Cerebellar nuclear complex (tissue), 1 donor: Measurements from ENCODE around the gene MAGOH.
"Not testable (repeated sequence)": the region's sequence is repeated elsewhere in the genome, so short reads cannot be mapped to it uniquely, and the experiment has no call there.

Source experiments
- DNase-seq, 2 experiments: peaks; one replicate each; lab custom pipeline; 2025; lab: John Stamatoyannopoulos, UW

The MAGOH gene

DNA sequence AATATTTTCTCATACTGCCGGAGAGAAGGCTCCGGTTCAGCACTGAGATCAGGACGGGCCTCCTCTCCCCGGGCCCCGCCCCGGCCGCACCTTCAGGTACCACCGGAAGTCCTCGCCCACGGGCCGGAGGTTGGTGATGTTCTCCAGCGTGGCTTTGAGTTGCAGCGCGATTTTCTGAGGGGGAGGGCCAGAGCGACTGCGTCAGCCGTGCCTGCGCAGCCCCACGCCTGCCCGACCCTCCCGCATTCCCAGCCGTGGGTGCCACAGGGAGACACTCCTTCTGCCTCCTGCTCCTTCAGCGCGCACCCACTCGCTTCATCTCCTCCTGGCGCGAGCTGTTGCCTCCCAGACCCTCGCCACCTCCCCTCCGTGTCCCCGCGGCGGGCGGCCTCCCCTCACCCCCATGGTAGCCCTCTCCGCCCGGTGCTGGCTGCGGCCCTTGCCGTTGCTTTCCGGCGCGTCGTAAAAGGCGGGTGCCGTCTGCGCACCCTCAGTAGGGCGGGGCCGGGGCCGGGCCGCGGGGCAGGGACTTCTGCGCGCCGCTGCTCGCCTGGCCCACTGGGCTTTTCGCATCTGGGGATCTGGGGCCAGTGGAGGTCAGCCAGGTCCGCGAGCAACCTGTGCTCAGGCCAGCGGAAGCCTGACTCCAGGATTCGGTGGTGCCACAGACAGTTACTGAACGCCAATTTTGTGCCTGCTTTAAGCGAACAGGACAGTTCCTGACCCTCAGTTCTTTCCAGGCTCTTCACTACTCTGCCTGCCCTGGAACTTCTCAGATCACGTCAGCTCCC is 18.0 kb downstream of the MAGOH start, which contains the start of gene CZIB:
Gene CZIB (minus strand): TSS at position 464 of the 791 bp plus-strand sequence. CDS start 59 bp downstream, at position 405.
- DNase-seq, result peak; percentile 55 to 80

DNA sequence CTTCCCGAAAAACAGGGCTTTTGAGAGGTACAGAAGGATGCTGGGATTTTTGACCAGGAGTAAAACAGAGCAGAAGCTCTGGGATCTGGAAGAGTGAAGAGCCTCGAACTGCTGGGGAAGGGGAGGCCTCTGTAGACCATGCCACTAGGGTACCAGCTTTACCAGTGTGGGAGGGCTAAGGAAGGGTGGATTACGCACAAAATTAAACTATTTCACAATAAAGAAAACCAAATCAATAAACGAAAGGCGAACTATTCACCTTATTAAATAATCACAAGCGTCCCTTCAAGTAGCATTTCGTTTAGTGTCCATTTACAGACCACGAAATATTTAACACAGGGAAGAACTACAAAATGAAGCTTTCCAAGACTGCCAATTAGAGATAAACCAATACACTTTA is 18.6 kb downstream of the MAGOH start:
- DNase-seq, result no peak

DNA sequence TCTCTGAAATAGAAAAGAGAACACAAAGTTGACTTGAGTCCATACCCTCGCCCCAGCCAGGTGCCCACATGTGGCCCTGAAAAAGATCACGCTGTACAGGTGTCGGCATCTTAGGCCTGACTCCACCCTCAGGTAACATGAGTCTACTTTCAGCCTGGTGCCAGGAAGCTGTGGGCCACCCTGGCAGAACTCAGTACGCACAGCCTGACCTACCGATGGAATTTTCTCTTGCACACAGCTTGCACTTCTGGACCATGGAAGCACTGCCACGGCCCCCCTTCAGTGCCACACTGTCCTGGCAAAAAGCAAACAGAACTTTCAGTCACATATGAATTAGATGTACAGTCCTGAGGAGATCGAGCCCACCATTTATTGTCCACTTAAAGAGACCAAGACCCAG is 20.1 kb downstream of the MAGOH start:
- DNase-seq, result no peak

DNA sequence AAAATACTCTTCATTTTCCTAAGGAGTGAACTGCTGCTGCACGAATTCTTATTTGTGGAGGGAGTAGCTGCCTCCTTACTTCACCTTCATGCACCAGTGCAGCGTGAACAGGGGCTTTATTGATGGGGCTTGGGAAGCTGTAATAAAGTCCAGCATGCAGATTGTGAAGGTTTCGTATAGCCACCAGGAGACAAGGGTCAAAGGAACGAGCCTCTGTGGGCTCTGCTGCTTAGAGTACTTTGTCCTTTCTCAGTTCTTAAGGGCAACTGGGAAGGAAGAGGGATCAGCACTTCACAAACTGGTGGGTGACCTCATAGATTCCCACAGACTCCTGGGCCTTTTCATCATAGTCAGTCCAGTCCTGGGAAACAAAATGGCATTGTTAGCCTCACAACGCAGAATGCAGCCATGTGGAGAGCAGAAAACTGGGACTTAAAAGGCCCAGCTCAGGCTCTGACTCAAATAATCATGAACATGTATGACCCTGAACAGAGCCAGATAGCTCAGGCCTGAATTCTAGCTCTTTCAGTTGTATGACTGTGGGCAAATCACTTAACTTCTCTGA is 23.9 kb downstream of the MAGOH start:
- DNase-seq, result no peak

DNA sequence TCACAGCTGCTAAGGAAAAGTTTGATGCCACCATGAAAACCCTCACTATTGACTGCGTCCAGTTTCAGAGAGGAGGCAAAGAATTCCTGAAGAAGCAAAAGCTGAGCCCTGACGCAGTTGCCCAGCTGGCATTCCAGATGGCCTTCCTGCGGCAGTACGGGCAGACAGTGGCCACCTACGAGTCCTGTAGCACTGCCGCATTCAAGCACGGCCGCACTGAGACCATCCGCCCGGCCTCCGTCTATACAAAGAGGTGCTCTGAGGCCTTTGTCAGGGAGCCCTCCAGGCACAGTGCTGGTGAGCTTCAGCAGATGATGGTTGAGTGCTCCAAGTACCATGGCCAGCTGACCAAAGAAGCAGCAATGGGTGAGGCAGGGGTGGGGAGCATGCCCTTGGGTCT is 27.4 kb downstream of the MAGOH start:
- DNase-seq, result no peak

DNA sequence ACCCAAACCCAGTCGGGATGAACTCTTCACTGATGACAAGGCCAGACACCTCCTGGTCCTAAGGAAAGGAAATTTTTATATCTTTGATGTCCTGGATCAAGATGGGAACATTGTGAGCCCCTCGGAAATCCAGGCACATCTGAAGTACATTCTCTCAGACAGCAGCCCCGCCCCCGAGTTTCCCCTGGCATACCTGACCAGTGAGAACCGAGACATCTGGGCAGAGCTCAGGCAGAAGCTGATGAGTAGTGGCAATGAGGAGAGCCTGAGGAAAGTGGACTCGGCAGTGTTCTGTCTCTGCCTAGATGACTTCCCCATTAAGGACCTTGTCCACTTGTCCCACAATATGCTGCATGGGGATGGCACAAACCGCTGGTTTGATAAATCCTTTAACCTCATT is 28.0 kb downstream of the MAGOH start:
- no peak for DNase-seq

DNA sequence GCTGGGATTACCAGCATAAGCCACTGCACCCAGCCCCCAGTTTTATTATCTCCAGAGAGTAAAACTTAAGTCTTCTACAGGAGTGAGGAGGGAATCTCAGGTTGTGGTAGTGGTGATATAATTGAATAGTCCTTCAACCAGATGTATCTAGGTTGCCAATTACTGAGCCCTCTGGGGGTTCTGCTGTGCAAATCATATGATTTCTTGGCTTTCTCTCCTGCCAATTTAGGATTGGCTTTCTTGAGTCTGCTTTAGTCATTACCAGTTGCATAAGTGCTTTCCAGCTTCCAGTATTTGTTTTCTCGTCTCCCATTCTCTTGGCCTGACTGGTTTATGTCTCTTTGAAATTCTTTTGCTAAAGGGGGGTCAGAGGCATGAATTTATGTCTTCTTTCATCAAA is 30.6 kb downstream of the MAGOH start:
- no peak for DNase-seq

DNA sequence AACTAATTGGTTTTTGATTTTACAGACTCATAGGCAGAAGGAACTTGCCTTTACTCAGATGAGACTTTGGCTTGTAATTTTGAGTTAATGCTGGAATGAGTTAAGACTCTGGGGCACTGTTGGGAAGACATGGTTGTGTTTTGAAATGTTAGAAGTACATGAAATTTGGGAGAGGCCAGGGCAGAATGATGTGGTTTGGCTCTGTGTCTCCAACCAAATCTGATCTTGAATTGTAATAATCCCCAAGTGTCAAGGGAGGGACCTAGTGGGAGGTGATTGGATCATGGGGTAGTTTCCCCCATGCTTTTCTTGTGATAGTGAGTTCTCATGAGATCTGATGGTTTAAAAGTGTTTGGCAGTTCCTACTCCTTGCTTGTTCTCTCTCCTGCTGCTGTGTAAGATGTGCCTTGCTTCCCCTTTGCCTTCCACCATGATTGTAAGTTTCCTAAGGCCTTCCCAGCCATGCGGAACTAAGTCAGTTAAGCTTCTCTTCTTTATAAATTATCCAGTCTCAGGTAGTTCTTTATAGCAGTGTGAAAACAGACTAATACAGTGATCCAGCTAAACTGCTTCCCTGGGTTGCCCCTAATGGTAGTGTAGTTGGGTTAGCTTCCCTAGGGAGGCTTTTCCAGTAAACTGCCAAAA is 31.5 kb downstream of the MAGOH start:
- DNase-seq, result no peak

DNA sequence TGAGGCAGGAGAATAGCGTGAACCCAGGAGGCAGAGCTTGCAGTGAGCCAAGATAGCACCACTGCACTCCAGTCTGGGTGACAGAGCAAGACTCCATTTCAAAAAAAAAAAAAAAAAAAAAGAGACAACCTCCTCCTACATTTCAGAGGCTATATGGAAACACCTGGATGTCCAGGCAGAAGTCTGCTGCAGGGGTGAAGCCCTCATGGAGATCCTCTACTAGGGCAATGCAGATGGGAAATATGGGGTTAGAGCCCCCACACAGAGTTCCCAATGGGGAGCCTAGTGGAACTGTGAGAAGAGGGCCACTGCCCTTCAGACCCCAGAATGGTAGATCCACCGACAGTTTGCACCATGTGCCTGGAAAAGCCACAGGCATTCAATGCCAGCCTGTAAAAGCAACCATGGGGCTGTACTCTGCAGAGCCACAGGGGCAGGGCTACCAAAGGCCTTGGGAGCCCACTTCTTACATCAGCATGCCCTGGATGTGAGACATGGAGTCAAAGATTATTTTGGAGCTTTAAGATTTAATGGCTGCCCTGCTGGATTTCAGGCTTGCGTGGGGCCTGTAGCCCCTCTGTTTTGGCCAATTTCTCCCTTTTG is 32.1 kb downstream of the MAGOH start:
- not testable (repeated sequence) for DNase-seq

DNA sequence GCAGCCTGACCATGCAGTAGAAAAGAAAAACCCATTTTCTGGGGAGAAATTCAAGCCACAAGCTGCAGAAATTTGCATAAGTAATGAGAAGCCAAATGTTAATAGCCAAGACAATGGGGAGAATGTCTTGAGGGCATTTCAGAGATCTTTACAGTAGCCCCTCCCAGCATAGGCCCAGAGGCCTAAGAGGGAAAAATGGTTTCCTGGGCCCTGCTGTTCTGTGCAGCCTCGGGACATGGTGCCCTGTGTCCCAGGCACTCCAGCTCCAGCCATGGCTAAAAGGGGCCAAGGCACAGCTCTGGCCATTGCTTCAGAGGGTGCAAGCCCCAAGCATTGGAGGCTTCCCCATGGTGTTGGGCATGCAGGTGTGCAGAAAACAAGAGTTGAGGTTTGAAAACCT is 32.8 kb downstream of the MAGOH start:
- DNase-seq, result not testable (repeated sequence)

DNA sequence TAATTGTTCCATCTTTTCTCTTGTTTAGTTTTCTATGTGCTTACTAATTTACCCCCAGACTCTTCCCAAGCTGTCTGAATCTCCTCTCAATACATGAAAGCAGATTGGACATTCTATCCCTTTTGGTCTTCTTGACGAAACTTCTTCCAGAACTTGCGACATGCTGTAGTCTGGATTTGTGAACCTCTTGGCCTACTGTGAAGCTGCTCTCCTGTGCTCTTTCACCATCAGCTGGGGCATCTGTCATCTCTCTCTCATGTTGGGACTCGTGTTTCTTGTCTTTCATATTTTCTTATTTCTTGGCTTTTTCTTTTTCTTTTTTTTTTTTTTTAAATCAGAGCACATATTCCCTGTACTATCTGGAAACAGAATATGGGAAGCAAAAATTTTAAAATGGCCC is 34.9 kb downstream of the MAGOH start:
- no peak for DNase-seq

DNA sequence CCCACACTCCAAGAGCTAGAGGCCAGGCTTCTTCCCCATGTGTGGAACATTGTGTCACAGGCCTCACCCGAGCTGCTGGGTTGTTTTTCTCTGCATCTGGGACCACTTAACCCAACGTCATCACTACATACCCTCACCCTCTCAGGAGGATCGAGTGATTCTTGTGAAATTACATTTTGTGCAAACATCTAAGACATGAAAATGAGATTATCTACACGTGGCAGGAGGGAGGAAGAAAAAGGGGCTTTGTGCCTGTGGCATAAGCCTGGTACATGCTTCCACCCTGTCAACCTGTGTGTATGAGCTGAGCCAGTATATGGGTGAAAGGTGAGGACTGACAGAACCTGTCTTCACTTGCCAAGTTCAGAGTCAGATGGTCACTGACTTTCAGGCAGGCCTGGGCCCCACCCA is 40.1 kb downstream of the MAGOH start:
- DNase-seq, result no peak

DNA sequence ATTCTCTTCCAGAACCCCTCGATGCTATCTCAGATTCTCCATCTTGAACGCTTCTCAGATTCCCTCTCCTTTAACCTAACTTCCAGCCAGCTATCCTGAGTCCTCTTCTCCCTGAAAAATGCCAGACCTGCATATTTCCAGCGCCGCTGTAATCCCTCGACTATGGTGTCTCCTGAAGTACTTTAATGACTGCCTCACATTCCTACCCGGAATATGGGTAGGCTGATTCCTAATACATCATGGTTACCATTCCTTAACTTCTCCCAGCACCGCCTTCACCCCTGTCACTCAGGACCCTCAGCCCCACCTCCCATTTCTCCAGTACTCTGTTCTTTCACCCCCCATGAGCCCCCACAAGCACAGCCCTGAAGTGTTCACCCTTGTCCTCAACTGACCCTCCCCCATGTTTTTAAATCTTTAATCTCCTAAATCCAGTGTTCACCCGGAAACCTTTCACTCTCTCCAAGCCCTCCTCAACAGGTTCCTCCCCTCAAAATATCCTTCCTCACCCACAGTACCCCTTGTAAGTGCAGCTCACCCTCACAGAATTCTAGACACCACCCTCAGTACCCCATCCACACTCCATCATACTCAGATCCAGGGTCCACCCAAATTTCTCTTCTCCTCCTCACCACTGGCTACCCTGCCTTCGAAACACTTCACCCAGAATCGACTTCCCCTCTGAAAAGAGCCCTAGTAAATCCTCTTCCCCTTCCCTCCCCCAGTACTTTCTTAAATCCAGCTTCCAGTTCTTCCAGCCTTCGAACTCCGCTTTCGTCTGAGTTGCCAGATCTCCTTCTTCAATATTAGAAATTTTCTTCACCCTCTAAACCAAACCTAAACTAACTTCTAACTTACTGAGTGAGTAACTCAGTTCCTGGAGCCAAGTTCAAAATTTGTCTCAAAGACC is 40.8 kb downstream of the MAGOH start:
- DNase-seq, result no peak

DNA sequence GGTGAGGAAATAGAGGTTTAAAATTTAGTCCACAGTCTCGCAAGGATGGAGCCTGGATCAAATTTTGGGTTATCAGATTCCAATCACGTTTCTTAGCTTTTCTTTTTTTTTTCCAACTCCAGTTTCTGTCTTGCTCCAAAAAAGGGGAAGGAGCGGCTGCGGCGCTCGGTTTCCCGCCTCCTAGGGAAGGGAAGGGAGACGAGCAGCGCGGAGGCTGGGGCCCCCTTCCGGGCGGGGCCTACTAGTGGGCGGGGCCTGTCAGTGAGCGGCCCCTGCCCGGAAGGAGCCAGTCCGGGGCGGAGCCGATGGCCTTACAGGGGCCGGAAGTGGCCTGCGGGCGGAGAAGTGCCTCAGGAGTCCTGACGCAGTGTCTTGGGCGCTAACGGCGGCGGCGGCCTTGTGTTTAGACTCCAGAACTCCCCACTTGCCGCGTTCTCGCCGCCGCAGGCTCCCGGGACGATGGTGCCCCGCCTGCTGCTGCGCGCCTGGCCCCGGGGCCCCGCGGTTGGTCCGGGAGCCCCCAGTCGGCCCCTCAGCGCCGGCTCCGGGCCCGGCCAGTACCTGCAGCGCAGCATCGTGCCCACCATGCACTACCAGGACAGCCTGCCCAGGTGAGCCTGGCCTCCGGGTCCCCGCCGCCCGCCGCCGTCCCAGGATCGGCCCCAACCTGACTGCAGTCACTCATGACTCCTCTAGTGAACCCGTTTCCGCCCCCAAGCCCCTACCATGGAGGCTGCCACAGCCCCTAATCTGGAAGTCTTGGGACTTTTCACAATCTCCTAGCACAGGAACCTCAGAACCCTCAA is 41.6 kb downstream of the MAGOH start, which contains the start of gene CPT2:
Gene CPT2 (plus strand): TSS at position 340 of the 806 bp plus-strand sequence. CDS start 120 bp downstream, at position 460.
- peak; percentile 63 for DNase-seq

DNA sequence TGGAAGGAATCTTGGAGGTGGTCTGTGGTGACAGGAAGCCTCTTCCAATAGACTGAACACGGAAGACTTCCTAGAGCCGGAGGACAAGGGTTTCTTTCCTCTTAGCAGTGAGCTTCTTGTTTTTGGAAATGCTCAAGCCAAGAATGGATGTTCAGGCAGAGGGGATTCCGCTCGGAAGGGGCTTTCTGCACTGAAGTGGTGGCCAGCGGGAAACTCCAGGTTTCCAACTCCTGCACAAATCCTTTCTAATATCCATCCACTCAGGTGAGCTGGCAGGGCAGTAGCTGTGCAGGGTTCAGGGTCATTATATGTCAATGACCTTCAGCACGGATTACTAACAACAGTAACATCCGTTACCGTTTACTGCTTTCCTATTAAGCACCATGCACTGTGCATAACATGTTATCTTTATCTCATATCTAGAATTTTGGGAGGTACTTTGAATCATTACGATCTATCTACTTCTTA is 42.3 kb downstream of the MAGOH start:
- no peak for DNase-seq

DNA sequence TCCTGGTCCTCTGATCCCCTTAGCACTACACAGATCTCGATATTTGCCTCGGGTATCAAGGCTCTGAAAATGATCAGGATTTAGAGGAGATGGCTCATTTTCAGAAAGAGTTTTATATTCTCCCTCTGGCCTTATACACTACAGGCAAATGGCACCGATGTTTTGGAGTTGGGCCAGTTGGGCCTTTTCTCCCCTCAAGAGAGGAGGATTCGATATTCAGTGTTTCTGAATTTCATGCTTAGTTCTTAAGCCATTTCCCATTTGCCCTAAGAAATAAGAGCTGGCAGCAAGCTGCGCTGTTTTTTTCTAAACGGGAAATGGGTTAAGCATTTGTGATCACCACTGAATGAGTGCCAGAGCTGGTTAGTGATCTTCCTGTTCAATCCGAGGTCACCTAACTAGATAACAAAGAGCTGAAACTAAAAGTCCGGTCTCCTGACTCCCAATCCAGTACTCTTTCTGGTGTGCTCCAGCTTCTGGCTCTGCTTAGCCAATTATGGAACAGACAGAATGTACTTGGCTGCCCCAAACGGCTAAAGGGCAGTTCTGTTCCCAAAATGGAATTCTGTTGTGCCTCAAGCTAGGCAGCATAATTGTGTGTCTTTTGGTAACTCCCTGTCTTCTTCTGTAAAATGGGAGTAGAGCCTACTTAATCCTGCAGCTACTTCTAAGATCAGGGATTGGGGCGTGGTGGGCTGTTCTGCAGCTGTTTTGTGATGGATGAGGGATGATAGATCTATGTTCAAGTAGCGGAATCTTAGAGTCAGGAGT is 42.9 kb downstream of the MAGOH start:
- no peak for DNase-seq

DNA sequence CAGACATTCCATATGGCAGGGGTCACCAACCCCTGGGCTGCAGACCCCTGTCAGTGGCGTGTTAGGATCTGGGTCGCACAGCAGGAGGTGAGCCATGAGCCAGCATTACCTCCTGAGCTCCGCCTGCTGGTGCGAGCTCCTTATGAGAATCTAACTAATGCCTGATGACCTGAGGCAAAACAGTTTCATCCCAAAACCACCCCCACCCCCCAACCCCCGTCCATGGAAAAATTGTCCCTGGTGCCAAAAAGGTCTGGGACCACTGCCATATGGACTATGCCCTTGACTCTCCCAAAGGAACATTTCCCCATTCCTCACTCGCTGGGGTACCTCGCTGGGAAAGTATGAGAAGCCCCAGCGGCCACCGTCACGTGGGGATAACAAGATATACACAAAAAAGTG is 48.1 kb downstream of the MAGOH start:
- DNase-seq, result no peak

DNA sequence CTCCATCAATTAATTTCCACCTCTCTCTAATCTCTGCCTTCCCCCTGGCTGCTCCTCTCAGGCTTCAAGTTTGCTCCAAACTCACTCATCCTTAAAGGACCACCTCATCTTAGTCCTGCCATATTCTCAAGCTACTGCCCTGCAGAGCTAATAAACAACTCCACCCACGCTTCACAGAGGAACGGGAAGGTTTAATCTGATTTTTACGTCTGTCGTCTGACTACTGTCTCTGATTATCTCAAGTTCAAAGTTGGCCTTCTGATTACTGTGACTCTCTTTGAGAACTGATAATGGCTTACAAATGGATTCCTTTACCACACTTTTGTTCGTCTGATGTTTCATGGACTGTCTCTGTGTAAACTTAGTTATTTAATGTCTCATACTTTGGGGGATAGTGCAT is 49.3 kb downstream of the MAGOH start:
- no peak for DNase-seq

DNA sequence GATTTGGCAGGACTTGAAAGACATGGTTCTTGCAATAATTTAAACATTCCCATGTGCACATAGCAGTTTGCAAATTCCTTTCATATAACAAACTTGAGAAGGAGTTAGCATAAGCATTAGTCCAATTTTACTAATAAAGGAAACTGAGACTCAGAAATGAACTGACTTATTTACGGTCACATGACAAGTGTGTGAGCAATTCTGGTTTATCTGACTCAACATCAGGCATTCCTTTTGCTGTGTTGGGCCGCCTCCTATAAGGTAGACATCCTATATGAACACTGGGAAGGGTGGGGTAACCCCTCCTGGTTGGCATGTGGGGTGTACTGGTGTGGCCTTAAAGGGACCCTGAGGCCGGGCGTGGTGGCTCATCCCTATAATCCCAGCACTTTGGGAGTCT is 50.2 kb downstream of the MAGOH start:
- no peak for DNase-seq

DNA sequence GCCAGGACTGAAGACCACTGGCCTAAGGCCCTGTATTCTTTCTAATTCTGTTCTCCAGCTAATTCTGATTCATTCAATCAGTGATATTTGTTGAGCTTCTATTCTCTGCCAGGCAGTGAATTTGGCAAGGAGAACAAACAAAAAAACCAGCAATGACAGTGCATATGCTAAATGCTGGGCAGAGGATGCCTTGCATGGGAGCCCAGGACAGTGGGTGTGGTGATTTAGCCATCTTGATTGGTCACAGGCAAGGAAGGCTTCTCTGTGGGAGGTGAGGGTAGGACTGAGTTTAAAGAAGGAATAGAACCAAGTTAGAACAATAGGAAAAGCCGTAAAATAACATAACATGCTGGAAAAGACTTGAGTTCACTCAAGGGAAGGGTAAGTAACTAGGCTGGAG is 50.9 kb downstream of the MAGOH start:
- no peak for DNase-seq
